NCI-H82 (cell line): ENCODE results near the gene UTP4.

Source experiments
- DNase-seq: peaks from one replicate; lab custom pipeline; 2025; lab: John Stamatoyannopoulos, UW

Gene UTP4

DNA sequence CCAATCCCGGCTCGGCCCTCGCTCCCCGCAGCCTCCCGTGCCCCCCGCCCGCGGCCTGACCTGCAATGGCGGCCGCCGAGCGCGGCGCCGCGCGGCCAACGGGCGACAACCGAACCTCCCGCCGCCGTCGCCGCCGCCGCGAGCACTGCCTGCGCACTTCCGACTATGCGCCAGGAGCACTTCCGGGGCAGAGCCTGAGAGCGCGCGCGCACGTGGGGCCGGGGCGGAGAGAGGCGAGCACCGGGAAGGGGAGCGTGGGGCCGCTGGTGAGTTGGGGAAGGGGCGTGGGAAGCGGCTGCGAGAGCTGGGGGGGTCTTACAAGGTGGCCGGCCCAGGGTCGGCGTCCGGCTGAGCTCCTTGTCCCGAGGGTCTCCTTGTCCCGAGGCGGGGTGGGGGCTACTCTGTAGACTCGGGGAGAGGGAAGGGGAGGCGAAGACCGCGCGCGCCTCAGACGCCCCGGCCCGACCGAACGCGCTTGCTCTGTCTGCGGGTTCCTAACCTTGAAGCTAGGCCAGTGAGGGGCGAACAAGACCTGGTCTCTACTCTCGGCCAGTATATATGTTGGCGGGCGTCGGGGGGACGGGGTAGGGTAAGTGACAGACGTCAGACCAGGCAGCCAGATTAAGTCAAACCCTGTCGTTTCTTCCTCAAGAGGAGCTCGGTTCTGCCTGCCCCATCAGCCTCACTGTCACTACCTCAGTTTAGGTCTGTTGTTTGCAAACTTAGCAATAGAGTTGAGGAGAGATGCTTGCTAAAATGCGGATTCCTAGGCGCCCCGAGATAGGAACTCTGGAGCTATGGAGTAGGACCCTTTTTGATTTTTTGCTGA, at the start of gene UTP4, which contains the start of gene CHTF8:
Gene UTP4, plus strand, starts transcription at position 226 of the 829 bp plus-strand sequence. CDS start 811 bp downstream, outside the sequence.
Gene CHTF8, minus strand, starts transcription at position 165 of the 829 bp plus-strand sequence. CDS start 11,130 bp downstream, outside the sequence.
- peak; percentile 86 for DNase-seq

GRCh38 chr16:69083306-69083941, 49.0 kb upstream of the UTP4 start:
- DNase-seq, result no peak

GRCh38 chr16:69084289-69084688, 48.2 kb upstream of the UTP4 start:
- DNase-seq, result no peak

DNA sequence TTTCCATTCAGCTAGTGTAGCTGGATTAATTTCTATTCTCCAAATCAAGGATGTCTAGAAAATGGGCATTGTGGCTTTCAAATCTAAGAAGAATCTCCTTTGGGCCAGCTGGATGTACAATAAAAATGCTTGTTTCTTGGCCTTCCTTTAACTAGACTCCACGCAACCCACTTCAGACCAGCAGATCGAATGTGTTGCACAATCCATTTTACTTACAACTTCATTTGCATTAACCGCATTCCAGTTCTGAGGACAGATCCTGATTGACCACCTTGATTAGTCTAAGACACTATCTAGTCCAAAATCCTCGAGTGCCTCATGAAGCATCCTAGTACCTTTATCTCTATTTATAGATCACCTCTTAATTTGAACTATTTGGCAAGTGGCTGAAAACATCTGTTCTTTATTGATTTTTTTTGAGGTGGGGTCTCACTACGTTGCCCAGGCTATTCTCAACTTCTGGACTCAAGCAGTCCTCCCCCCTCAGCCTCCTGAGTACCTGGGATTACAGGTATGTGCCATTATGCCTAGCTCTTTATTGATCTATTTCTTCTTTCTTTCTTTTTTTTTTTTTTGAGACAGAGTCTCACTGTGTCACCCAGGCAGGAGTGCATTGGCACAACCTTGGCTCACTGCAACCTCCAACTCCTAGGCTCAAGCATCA, 47.3 kb upstream of the UTP4 start:
- DNase-seq, result no peak

GRCh38 chr16:69087161-69087581, 45.3 kb upstream of the UTP4 start:
- no peak for DNase-seq

DNA sequence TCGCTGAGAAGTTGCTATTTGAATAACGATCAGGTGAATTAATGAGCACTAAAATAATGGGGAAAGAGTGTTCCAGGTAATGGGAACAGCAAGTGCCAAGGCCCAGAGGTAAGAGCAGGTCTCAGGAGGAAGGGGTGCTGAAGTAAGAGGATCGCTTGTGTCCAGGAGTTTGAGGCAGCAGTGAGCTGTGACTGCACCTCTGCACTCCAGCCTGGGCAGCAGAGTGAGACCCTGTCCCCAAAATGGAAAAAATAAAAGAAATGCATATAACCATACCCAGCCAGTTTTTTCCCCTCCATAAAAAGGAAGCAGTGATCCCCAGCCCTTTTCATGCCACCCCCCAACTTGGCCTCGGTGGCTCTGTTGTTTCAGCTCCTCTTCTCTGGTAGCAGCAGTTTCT, 43.8 kb upstream of the UTP4 start:
- DNase-seq, result no peak

- no peak for DNase-seq
These were observed 43.1 kb upstream of the UTP4 start for GRCh38 chr16:69089091-69089910.

GRCh38 chr16:69093974-69094373, 38.5 kb upstream of the UTP4 start:
- DNase-seq, result no peak

DNA sequence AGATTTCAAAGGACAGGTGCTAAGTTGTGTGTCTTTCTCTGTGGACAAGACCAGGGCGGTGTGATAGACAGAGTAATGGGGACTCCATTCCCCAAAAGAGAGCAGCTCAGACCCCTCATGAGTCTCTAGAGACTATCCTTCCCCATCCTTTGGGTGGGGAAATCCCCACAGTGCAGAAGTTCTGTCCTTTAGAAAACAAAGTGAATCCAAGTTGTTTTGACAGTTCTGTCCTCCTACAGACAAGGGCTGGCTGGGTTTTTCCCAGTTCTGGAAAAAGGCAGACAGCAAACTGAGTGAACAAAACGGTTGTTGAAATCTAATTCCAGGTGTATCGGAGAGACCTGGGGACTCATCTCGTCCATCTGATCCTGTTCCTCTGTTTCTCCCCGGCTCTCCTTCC, 37.9 kb upstream of the UTP4 start:
- no peak for DNase-seq

DNA sequence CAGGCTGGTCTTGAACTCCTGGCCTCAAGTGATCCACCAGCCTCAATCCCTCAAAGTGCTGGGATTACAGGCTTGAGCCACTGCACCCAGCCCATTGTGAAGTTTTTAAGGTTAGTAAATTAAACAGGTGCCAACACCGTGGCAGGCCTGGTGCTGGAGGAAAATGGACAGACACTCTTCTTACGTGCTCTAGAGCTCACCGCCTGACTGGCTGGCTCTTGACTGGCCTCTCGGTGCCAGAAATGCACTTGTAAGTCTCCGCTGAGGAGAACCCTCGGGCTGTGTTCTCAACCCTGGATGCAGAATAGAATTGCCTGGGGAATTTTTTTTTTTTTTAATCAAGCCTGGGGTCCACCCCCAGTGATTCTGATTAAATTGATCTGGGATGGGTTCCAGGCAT, 37.3 kb upstream of the UTP4 start:
- DNase-seq, result no peak

GRCh38 chr16:69100071-69100691, 32.3 kb upstream of the UTP4 start:
- DNase-seq, result no peak

- peak; percentile 63 for DNase-seq
These were observed 26.7 kb upstream of the UTP4 start, which contains the start of gene HAS3 for GRCh38 chr16:69105501-69106361. Gene HAS3 (plus strand): TSS chr16:69105653. CDS start chr16:69109396, 3,743 bp downstream.

DNA sequence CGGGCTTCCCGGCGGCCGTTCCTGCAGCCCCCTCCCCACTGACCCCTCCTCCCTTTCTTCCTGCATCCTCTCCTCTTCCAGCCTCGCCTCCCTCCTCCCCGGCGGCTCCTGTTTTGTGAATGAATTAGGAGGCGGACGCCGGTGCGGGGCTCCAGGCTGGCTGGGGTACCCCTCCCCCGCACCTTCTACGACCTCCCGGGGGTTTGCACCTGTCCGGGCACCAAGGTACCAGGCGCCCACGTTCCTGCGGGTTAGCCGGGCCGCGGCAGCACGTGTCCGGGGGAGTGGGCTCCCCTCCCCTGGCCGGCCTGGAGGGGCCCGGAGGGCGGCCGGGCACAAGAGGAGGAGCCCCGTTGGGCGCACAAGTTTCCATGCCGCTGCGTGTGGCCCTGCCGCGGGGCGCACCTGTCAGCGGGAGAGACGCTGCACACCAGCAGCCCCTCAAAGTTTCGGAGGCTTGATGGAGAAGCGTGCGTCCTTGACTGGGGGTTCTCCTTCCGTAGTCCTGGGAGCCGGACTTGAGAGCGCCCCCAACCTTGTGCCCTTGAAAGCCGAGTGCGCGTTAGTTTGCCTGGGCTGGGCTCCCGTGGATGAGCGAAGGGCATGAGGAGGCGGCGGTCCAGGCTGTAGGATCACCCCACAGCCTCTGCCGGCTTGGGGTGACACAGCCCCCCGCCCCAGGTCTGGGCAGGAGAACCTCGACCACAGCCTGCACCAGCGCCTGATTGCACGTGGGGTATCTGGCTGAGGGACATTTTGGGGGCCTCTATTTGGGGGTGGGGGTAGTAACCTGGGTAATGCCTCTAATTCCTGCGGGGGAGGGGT, 25.7 kb upstream of the UTP4 start:
- DNase-seq, result peak; percentile 26

DNA sequence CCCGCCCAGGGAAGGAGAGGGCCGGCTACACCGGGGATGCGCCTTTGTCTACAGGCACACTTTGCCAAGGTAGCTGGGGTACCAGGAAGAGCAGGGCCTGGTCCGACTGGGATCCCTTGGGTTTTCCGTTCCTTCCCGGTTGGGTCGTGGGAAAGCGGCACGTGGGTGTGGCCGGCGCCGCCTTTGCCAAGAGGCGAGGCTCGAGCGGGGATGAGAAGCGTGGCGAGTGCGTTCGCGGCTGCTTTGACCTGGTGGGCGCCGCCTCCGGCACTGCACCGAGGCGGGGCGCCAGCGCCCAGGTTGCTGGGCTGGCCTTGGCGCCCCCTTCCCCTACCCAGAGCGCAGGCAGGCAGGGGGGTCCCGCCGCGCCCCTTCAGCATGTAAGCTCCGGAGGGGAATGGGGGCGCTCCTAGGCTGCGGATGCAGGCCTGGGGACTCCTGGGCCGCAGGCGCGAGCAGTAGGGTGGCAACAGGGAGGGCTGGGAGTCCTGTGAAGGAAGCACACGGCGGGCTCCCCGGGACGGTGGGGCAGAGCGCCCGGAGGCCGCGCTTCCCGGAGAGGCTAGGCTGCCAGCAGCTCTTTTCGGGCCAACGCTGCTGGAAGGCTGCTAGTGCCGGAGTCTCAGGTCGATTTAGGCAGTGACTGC, 25.0 kb upstream of the UTP4 start:
- DNase-seq, result no peak

- no peak for DNase-seq
These were observed 24.2 kb upstream of the UTP4 start for GRCh38 chr16:69108064-69108904.

DNA sequence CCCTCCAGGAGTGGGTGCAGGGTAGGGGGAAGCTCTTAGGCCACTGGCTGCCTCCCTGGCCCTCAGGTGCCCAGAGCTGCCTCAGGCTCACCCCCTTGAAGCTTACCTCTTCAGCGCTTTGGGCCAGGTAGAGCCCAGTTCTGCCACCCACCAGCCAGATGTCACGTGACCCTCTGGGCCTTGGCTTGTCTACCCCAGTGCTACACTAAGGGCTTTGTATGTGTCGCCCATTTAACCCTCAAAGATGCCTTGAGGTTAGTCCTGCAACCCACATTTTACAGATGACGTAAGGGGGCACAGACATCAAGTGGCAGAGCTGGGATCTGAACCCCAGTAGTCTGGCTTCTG, 23.6 kb upstream of the UTP4 start:
- no peak for DNase-seq

- DNase-seq, result no peak
These were observed 22.8 kb upstream of the UTP4 start for GRCh38 chr16:69109486-69110270.
